Bronchial epithelial cell (primary cell): Measurements from ENCODE around the gene KRT79. TPM values are rescaled to one million over a fixed set of nuclear protein-coding genes. Genes with fewer than 3 reads are reported as not detected.
A peak's percentile ranks its signal among the peaks of the same experiment; 100 is the strongest.

ENCODE experiments used
- DNase-seq: peaks from one replicate; pipeline ENCODE4 v3.0.0-alpha.2; 2010; ENCODE audit warnings: low read depth
- FAIRE-seq: peaks from 2 replicates; lab custom pipeline; 2011; peaks lifted over from hg19 to GRCh38; lab: Jason Lieb, UNC
- H3K27me3 ChIP-seq: 2 replicates; pipeline ENCODE4 v1.5.1; 2011; ENCODE audit warnings: low read length; ENCODE audit not compliant: control insufficient read depth, insufficient read depth
- H3K36me3 ChIP-seq: 2 replicates; pipeline ENCODE4 v1.5.1; 2011; ENCODE audit warnings: low read length; ENCODE audit not compliant: control insufficient read depth, insufficient read depth
- H3K4me3 ChIP-seq: 2 replicates; pipeline ENCODE4 v1.5.1; 2011; ENCODE audit warnings: mild to moderate bottlenecking, low read depth, low read length, control low read depth
- CTCF ChIP-seq: IDR thresholded peaks from 2 replicates; pipeline ENCODE4 v1.5.1; 2011; ENCODE audit warnings: mild to moderate bottlenecking, moderate library complexity, low read length, control low read depth, inconsistent platforms; ENCODE audit not compliant: insufficient read depth, severe bottlenecking
- total RNA-seq: library from RNA; depleted of rRNA; stranded (reverse); fragments of >200 nt; gene quantifications from 2 replicates; pipeline ENCODE4 v1.2.1, GENCODE V29; 2014

The KRT79 gene
- total RNA-seq, 1 donor from 2014 or later = under 0.01 TPM

GRCh38 chr12:52817003-52817698, 17.0 kb downstream of the KRT79 start:
- FAIRE-seq = no peak
- peaks cover 9% of the 10 kb centered on the region for H3K27me3 ChIP-seq

DNA sequence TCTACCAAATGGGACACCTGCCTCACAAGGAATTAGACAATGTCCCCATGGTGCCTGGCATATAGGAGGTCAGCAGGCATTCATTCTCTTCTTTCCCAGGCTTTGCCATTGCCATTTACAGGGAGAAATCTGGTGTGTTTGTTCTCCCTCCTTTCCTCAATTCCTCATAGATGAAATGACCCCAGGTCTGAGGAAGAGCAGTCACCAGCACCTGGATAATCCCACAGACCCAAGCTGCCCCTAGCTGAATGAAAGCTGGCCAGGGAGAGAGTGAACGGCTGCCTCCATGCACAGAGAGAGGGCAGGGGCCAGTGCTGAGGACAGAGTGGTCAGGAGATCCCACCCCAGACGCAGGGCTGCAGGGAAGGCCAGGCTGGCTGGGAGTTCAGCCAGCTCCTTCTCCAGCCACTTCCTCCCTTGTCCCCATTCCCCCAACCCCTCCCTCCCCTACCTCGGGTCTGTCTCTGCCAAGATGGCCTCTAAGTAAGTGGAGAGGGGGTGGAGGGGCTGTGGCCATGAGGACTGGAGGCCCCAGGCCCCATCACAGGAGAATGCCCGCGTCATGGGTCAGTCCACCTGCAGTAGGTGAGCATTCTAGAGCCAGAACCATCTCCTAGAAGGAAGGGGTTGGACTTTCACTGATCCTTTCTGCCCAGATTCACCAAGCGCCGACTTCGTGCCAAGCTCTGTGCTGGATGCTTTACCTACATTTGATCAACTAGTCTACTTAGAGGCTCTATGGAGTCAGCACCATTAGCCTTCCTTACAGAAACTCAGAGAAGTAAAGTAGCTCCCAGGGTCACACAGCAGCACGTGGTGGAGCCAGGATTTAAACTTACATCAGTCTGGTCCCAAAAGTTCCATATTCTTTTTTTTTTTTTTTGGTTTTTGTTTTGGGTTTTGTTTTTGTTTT, 18.2 kb downstream of the KRT79 start:
- TF ChIP-seq CTCF = no peak
- FAIRE-seq (peak; percentile 89), DNase-seq (no peak)
- H3K36me3 ChIP-seq = no peaks in the 10 kb centered on the region
- peaks cover 9% of the 10 kb centered on the region for H3K27me3 ChIP-seq
- no peak overlapping the region for H3K4me3 ChIP-seq

More at GRCh38 chr12:52817003-52817698, 17.0 kb downstream of the KRT79 start:
- no peak for TF ChIP-seq CTCF
- DNase-seq = no peak
- Histone ChIP-seq H3K36me3 (no peaks in the 10 kb centered on the region), H3K4me3 (no peak overlapping the region)

DNA sequence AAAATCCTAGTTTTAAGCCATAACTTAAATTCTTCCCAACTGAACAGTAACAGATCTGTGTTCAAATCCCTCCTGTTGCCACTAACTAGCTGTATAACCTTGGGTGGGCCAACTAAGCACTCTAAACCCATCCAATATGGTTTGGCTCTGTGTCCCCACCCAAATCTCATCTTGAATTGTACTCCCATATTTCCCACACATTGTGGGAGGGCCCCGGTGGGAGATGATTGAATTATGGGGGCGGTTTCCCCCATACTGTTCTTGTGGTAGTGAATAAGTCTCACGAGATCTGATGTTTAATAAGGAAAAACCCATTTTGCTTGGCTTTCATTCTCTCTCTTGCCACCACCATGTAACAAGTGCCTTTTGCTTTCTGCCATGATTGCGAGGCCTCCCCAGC, 18.9 kb downstream of the KRT79 start:
- H3K27me3 ChIP-seq = peaks cover 9% of the 10 kb centered on the region
- FAIRE-seq = no peak

GRCh38 chr12:52814710-52815155, 19.4 kb downstream of the KRT79 start:
- Histone ChIP-seq H3K27me3 (peaks cover 9% of the 10 kb centered on the region), H3K36me3 (no peaks in the 10 kb centered on the region), H3K4me3 (no peak overlapping the region)
- DNase-seq (no peak), FAIRE-seq (no peak)
- no peak for TF ChIP-seq CTCF

More for the DNA sequence above, 18.9 kb downstream of the KRT79 start:
- Histone ChIP-seq H3K4me3 (no peak overlapping the region), H3K36me3 (no peaks in the 10 kb centered on the region)
- DNase-seq = no peak
- TF ChIP-seq CTCF = no peak

DNA sequence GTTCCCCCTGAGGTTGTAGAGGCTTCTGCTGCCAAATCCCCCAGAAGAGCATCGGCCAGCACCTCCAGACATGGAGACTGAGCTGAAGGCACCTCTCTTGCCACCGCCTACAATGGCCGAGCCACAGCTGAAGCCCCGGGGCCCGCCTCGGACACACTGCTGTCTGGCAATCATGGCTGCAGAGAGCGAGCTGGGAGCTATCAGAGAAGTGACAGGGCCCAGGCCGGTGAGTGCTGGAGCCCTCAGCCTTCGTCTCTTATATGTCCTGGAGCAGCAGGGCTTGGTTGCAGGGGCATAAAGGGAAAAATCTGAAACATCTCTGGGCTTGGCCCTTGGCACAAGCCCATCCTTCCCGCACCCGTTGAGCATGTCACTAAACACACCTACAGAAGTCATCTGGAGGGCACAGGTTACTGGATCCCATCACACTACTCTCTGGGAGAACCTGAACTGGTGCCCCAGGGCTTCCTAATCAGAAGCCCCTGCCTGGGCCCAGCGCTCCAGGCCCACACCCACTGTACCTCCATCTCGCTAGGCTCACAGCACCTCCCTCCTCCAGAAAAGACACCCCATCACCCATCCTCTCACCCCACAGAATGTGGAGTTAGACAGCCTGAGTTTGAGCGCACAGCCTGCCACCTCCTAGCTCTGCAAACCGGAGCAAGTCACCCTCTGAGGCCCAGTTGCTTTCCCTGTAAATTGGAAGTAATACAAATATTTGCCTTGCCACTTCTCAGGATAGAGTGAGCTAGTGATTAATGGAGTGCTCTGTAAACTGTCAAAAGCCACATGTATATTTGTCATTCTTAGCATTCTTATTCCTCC, 20.0 kb downstream of the KRT79 start, which contains the start of gene KRT4:
Gene KRT4, minus strand, starts transcription at position 232 of the 825 bp plus-strand sequence. Its CDS starts 58 bp downstream, at position 174.
- FAIRE-seq (no peak), DNase-seq (no peak)
- Histone ChIP-seq H3K4me3 (no peak within 1 kb of the TSS), H3K36me3 (no peaks in the 10 kb centered on the region), H3K27me3 (peaks cover 9% of the 10 kb centered on the region)
- no peak for TF ChIP-seq CTCF
